ENCODE measurements around the gene EVI2A.
"Not testable (repeated sequence)": the region's sequence is repeated elsewhere in the genome, so short reads cannot be mapped to it uniquely, and the experiment has no call there.

EVI2A gene

DNA sequence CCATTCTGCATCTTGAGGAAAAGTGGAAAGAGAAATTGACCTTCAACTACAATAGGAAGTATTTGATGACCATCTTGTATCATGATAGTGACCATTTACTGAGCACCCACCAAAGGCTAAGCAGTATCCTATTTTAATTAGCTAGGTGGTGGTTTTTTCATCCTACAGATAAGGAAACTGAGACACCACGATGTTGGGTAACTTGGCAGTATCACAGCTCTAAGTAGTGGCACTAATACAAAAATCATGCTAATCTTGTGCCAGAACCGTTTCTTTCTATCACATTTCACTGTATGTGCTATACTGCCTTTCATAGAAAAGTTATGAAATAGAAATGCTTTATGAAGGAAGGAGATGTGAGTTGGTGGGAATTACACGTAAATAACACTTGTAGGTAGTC is 9.9 kb downstream of the EVI2A start:
- DNase-seq, result no peak

DNA sequence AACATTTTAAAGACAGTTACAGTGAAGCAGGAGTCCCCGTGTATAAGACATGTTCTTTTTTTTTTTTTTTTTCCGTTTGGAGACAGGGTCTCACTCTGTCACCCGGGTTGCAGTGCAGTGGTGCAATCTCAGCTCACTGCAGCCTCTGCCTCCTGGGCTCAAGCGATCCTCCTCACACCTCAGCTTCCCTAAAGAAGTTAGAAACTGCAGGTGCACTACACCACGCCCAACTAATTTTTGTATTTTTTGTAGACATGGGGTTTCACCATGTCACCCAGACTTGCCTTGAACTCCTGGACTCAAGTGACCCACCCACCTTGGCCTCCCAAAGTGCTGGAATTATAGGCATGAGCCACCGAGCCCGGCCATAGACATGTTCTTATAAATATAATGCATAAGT is 10.5 kb downstream of the EVI2A start:
- no peak for DNase-seq

DNA sequence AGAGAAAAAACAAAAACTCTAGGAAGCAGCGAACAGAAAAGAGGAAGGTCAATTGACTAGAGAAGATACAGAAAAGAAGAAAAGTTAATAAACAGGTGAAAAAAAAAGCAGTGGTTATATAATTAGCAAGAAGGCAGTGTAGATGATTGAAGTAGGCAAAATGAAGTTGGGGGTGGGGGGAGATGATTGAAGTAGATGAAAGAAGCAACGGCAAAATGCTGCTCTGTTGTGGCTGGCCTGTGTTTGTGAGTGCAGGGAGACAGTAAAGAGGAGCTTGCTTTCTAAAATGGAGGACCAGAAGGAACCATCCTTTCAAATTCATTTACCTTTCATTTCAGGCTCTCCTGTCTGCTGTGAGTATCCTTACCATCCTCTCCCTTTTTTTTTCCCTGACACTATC is 11.2 kb downstream of the EVI2A start:
- no peak for DNase-seq

DNA sequence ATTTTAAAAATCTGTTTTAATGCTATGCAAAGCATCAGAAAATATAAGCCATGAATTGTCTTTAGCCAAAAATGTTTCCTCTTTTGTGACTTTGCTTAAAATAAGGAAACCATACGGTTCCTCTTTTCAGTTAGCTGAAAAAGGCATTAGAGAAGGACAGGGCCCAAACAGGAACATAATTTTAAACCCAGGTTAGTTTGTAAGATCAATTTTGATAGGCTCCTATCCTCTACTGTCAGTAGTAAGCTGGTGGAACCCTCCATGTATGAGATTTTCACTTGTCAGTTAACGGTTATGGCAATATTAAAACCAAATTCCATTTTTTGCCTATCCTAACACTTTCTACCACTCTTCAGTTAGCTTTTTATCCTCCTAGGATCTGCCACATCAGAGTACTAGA is 11.9 kb downstream of the EVI2A start:
- no peak for DNase-seq

DNA sequence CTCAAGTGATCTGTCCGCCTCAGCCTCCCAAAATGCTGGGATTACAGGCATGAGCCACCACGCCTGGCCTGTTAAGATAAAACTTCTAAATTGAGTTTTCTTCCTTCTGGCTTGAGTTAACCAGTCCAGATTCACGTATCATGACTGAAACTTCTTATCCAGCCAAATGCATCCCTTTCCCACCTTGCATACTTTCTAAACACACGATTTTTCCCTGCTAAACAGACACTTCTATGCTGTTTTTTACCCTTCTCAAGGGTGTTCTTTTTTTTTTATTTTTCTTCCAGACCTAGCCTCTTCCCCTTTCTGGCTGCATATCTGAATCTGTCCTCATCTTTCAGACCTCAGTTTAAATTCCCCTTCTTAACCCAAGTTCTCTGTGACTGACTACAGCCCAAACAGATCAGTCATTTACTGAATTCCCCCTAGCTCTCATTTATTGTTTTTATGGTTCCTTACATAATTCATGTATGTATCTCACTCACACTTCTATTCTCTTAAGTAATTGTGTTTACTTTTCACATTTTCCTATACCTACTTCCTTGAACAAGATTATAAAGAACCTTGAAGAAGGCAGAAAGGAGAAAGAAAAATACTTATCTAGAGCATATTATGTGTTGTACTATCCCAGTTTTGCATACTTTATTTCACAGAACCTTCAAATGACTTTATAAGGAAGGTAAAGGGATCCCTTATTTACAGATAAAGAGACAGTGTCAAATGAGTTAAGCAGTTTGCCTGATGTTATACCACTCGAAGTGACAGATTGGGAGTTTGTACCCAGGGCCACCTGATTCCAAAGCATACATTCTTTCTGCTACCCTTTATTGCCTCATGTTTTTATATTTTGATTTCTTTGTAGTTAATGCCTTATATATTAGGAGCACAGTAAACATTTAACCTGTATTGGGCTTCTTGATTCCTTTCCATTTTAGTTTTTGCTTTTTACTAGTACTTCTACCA is 12.8 kb downstream of the EVI2A start:
- no peak for DNase-seq

DNA sequence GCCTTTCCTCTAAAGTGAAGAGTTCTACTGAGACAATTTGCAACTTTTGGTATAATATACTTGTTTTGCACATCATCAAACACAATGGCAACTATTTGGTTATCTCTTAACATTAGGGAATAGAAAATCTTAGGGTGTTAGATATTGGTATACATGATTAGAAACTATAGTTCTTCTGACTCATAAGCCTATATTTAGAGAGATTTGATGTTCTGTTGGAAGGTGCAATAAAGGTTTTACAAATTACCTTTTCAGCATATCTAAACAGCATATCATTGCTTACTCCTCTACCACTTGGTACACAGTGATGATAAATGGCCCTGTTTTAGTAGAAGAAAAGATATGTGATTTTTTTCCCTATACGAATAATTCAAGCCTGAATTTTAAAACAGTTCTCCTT is 13.8 kb downstream of the EVI2A start:
- no peak for DNase-seq

DNA sequence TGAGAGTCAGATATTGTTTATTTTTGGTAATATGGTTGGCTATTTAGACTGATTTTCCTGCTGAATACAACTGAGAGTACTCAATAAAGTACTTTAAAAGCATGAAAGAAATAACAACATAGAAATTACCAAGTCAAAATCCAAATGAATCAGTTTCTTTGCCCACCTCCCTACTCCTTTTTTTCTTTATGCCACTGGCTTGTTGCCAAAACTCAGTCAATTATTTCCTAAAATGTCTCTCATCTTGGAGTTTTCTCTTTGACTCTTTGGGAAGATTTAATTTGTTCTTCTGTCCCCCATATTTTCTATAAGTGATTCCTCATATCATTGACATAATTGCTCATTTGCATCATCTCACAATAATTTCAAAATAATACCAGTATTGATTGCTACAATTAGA is 21.8 kb downstream of the EVI2A start:
- no peak for DNase-seq

DNA sequence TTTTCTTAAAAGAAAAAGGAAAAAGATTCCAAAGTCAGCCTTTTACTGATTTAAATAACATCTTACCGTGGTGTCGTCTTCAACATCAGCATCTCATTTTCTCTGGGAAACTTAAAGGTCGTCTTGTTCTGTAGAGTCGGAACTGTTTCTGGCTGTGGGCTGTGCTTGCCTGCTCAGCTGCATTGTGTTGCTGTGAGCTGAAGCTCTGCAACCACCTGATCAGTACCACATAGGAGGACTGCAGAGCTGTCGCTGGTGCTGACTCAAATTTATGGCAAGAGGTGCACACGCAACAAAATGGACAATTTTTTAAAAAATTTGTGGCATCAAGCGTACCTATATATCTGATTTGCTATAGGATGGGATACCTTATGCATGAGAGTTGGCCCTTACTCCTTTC is 24.3 kb downstream of the EVI2A start, which contains the start of gene OMG:
Gene OMG (minus strand): TSS at position 150 of the 400 bp plus-strand sequence. CDS start 908 bp downstream, outside the sequence.
- DNase-seq, result no peak

DNA sequence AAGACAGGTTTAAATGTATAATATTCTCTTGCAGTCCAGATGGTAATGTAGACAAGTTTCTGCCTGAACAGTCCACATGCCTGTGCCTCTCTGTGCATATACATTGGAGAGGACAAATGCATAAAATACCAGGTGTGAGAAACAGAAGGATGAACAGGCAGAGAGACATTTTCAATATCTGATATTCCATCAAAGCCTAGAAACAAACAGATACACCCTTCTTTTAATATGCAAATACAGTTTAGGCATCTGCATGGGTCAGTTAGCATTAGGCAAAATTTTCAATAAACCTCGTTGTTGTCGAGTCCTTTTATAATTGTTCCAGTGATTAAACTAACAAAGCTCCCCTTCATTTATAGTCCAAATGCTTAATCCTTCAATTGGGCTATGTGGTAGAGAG is 25.3 kb downstream of the EVI2A start:
- no peak for DNase-seq

DNA sequence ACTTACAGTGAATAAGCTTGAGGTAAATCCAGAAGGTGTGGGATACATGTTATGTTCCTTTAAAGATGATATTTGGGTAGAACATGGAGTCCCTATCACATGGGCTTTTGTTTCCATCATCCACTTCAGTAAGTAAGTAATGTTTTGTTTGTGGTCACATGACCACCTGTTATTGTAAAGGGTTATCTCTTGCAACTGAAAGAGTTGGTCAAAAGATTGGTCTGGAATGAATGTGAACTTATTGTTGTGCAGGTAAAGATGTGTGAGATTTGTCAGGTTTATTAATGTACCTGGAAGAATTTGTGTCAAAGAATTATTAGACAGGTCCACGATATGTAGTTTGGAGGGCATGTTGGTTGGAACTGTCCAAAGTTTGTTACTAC is 25.9 kb downstream of the EVI2A start:
- DNase-seq, result no peak

DNA sequence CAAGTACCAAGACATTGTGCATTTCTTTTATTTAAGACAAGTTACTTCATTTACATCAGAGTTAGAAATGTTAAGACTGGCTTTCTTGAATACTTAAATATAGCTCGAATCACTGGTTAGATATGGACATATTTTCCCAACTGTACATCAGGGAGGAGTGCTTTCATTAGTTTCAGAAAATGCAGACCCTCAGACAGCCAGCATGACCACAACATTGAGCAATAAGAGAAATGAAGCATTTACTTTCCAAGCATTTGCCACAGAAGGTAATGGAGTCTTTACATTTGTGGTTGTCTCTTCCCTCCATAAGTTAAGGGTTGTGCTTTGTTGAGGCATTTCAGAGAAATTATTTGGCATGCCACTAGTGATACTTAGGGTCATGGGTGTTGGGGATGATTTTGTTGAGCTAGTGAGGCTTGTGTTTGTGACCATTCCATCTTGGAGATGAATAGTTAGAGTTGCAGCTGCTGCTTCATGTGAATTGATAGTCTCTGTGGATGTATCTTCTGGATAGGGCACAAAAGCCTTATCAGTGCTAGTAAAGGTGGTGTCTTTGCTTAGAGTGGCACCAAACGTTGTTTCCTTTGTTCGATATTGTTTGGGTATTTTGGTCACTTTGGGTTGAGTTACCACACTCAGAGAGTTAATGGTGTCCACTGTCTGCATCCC is 26.5 kb downstream of the EVI2A start:
- DNase-seq, result no peak

DNA sequence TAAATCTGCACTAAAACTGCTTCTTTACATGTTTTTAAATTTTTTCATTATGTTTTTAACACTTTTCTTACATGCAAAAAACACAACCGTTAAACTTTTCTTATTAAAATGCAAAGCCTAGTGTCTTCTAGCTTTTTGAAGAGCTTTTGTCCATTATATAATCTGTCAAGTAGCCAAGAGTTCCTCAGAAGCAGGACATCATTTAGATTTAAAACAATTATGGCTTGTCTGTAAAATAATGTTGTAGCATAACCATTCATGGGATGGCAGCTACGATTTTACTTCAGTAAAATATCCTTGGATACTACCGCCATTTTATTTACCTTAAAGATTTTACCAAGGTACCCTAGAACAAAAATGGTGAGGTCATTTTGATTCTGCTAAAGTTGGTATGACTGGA is 27.2 kb downstream of the EVI2A start:
- no peak for DNase-seq

DNA sequence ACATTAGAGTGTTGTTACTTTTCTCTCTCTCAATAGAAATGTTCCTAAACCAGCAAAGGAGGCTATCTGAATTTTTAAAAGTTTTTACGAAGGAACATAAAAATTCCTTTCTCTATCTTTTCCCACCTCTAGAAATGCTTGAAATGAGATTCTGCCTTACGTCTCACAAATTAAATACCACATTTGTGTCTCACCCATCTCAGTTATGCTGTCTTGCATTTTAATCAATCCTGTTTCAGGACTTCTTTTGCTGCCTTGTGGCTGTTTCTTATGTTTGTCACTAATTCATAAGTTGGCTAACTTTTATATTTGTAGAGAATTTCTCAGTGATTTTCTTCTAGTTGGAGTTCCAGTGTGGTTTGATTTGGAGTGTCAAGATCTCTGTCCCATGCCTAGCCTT is 27.8 kb downstream of the EVI2A start:
- no peak for DNase-seq

DNA sequence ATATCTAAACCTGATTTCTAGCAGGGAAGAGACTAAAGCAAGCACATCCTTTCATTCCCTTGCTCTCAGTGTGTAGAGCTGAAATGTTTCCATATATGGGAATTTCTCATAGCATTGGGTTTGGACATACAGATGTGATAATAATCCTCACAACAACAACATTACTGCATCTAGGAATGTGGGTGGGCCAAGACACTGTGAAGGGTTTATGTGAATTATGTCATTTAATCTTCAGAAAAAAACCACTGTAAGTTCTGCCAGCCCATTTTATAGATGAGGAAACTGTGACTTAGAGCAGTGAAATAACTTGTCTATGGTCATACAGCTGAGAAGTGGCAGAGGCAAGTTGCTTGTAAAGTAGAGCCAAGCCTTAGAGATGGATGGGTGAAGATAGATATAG is 29.6 kb downstream of the EVI2A start:
- no peak for DNase-seq

DNA sequence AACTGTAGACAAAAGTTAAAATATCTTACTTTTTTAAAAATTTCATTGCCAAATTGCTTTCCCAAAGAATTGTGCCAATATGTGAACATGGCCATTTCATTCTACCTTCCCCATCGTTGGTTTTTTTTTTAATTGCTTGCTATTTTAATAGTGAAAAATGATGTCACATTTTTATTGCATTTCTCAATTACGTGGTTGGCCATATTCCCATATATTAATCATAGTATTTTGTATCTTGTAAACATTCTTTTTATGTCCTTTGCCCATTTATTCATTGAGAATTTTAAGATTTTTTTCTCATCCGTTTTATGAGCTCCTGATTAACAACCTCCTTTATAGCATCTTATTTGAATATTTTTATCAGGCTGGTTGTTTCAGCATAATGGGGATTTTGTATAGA is 31.6 kb downstream of the EVI2A start:
- no peak for DNase-seq

DNA sequence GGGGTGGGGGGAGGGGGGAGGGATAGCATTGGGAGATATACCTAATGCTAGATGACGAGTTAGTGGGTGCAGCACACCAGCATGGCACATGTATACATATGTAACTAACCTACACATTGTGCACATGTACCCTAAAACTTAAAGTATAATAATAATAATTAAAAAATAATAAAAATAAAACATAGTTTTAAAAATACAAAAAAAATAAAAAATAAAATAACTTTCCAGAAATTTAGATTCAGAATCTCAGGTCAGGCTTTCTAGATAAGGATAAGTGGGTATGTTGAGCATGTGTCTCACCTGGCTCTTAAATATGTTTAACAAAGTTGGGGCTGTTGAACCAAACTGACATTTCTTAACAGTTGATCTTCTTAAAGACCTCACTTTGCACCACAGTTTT is 33.5 kb downstream of the EVI2A start:
- DNase-seq, result not testable (repeated sequence)

DNA sequence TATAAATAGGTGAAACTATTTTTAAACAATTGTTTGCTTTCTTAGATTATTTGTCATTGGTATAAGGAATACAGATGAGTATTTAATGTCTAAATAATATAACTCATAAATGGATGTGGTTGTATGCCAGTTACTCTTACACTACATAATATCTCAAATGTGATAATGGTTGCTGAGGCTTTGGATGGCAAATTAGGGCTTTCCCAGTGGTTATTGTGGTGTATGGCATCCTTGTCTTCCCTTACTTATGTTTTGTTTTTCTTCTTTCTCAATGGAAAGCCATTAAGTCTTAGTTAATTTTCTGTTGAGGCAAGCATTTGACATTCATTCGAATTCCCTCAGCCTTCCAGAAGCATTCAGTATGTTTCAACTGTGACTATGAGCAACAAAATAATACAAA is 34.8 kb downstream of the EVI2A start:
- DNase-seq, result no peak

DNA sequence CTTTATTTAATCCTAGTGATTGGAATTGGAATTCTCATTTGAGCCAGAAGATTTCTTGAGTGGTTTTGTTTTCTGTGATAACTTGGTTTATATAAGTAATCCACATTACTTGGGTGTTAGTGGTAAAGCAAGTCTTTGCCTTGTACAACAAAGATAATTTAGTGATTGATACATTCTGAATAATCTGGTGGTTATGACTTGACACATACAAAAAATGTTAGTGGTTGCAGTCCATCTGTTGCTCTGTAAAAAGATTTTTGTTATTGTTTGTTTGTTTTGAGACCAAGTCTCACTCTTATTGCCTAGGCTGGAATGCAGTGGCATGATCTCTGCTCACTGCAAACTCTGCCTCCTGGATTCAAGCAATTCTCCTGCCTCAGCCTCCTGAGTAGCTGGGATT is 37.6 kb downstream of the EVI2A start:
- DNase-seq, result no peak

DNA sequence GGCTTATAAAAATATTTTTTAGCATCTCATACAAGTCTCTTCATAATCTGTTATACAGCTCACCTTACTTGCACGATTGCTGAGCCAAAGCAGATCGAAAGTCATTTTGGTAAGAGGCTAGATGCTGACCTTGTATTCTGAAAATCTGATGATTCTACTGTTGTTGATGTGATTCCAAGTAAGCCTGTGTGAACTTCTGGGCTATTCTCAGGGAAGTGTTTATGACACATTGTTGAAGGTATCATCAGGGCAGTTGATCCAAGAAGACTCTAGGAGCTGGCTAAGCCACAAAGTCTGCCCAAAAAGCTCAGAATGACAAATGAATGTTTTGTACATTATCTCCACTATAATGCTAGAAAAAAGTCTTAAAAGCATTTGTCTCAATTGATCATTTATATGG is 40.4 kb downstream of the EVI2A start:
- DNase-seq, result no peak

DNA sequence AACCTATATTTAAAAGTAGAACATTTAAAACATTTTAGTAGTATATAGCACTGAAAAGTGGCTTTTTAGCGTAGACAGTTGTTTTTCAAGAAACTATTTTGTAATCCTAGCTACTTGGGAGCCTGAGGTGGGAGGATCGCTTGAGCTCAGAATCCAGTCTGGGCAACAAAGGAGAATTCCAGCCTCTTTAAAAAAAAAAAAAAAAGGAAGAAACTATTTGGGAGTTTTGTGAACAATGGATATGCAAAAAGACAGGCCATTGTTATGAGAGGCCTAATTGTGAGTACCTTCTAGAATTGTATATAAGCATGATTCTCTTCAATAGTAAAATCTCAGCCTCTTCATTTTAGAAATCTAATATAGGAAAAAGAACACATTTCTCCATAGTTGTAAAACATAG is 42.0 kb downstream of the EVI2A start:
- DNase-seq, result no peak

DNA sequence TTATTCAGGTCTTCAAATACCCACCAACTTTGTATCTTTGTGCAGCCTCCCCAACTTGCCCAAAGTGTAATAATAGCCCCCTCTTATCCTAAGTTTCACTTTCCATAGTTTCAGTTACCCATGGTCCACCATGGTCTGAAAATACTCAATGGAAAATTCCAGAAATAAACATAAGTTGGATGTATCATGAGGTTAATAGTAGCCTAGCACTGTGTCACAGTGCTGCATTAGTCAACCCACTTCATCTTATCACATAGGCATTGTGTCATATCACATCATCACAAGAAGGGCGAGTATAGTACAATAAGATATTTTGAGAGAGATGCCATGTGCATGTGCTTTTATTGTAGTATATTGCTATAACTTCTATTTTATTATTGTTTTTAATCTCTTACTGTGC is 46.3 kb downstream of the EVI2A start:
- DNase-seq, result no peak

DNA sequence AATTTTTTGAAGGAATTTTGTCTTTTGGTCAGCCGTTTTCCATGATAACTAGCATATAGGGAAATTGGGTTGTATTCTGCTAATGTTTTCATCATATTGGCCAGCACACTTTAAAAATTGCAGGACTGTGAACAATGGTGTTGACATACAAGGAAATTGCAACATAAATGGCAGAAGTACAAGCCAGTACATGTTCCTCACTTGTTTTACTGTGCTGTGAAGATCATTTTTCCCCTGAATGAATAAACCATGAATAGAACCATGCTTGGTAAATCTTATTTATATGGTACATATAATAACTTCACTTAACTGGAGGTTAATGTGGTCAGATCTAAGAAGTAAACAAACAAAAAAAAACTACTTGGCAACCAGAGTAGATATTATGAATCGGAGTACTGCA is 47.2 kb downstream of the EVI2A start:
- DNase-seq, result no peak

DNA sequence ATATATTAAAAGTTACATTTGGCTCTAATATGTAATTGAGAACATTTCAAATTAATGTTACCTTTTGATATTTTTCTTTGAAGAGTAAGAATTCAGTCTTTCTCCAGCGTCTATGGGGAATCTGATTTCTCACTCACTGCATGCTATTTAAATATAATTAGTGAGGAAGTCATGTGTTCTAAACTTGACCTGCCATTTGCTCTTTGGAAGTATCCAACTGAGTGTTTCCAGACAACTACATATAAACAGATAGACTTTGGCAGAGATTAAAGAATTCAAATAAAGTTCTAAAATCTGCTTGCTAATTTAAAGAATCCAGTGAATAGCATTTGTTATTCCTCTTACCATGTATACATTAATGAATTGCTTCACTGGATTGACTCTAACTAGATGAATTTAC is 47.9 kb downstream of the EVI2A start:
- DNase-seq, result no peak

DNA sequence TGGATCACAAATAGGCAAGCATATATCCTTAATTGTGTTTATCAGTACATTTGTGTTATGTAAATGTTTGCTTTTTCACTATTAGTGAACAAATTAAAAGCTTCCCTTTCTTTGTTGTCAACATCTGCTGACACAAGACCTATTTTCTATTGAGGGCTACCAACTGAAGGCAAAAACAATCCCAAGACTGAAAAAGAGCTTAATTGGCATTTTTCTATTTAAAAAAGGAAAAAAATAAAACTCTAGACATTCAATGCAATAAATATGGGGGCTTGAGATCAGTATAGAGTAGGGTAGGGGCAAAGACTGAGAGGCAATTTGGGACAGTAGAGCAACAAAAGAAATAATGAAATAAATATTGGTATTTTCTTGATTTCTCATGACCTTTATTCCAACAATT is 48.6 kb downstream of the EVI2A start:
- DNase-seq, result no peak

DNA sequence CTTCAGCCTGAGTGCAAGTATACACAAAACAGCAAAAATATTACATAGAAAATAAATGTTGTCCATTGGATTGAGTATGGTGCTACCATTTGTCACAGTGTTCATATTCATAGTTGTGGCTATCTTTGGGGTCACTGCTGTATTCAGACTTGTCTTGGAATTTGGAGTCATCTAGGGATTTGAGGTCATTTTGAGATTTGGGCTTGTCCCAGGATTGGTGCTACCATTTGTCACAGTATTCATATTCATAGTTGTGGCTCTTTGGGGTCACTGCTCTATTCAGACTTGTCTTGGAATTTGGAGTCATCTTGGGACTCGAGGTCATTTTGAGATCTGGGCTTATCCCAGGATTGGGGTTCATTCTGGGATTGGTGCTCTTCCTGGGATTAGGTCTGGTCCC is 49.2 kb downstream of the EVI2A start:
- no peak for DNase-seq

All from NCI-H774 (cell line).